ENCODE results near the gene DCST2. TPM values are rescaled to one million over a fixed set of nuclear protein-coding genes. Genes with fewer than 3 reads are reported as not detected.

DCST2 gene
- total RNA-seq, 4 donors from 2014 or later, result 3.8 to 11.5 (median 6.3) TPM

DNA sequence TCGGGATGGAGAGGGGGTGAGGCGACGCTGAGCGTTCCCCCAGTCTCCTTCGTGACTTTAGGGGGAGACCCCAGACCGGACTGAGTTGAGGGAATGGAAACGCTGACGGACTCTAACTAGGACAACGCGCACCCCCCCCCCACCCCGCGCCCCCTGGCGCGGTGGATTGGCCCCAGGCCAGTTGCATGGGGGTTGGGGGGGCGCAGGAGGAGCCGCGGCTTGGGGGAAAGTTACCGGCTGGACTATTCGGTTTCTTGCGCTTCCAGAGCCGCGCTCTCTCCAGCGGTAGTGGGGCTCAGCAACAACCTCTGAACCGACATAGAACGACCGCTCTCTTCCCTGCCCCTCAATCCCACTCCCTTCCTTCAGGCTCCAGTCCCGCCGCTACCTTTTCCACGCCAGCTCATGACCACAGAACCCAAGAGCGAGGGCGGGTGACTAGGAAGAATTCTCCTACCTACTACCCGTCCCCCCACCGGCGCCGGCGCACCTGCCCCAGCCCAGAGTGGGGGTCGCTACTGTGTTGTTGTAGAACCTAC is 30.3 kb downstream of the DCST2 start:
- peak in 1 of 2 donors; percentile 86 for DNase-seq (ENCODE audit: low spot score in 2 of 2)
- WGBS, 2 donors, result 0 to 1% methylated on average over 31 to 37 of the region's 37 CpGs
- intact Hi-C loops (cut with DNase I; ENCODE audit: low total_unique reads), result no loop called here
- peak overlapping the region; percentile 66 for H3K4me3 ChIP-seq (ENCODE audit: low read depth, poor library complexity, severe bottlenecking)
- TF ChIP-seq POLR2A (IDR thresholded peaks at IDR 0.05), result no peak
- TF ChIP-seq, protein P1, sequence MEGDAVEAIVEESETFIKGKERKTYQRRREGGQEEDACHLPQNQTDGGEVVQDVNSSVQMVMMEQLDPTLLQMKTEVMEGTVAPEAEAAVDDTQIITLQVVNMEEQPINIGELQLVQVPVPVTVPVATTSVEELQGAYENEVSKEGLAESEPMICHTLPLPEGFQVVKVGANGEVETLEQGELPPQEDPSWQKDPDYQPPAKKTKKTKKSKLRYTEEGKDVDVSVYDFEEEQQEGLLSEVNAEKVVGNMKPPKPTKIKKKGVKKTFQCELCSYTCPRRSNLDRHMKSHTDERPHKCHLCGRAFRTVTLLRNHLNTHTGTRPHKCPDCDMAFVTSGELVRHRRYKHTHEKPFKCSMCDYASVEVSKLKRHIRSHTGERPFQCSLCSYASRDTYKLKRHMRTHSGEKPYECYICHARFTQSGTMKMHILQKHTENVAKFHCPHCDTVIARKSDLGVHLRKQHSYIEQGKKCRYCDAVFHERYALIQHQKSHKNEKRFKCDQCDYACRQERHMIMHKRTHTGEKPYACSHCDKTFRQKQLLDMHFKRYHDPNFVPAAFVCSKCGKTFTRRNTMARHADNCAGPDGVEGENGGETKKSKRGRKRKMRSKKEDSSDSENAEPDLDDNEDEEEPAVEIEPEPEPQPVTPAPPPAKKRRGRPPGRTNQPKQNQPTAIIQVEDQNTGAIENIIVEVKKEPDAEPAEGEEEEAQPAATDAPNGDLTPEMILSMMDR (IDR thresholded peaks at IDR 0.05), result no peak

DNA sequence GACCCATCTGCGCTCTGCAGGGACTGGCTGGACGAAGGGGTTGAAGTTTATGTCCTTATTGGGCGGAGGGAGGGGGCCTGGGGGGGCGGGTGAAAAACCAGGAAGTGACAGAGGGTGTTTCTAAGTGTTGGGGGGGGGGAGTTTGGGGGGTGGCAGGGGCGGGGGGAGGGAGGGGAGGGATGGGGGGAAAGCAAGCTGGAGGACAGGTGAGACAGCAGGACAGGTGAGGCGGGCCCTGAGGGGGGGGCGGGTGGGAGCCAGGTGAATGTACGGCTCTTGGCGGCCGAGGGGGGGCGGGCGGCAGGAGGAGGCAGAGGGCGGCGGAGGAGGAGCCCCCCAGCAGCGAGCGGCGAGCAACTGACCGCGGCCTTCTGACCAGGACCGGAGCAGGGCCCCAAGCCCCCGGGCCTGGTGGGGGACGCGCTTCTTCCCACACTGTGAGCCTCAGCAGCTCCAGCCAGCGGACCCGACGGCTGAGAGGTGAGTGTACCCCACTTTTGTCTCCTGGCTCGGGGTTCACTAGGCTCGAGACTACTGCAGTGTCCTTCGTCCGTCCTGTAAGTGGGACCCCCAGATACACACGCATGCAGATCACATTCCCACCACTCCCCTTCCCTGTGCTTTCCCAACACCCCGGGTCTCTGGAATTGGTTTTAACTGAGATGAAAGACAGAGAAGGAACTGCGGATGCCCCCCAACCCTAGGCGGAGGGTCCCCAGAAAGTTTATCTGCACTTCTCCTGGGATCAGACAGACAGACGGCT is 30.9 kb downstream of the DCST2 start, which contains the start of gene ZBTB7B:
ZBTB7B (plus strand) TSS at position 339 of the 763 bp plus-strand sequence. CDS start 11,859 bp downstream, outside the sequence.
- peak in 1 of 2 donors; percentile 92 for DNase-seq (ENCODE audit: low spot score in 2 of 2)
- WGBS, 2 donors, result 1% methylated on average over 23 to 28 of the region's 35 CpGs
- intact Hi-C loops (cut with DNase I; ENCODE audit: low total_unique reads), result no loop called here
- peak within 1 kb of the TSS; percentile 66 for H3K4me3 ChIP-seq (ENCODE audit: low read depth, poor library complexity, severe bottlenecking)
- TF ChIP-seq, protein P1 (IDR thresholded peaks at IDR 0.05), result no peak
- no peak for TF ChIP-seq POLR2A (IDR thresholded peaks at IDR 0.05)

DNA sequence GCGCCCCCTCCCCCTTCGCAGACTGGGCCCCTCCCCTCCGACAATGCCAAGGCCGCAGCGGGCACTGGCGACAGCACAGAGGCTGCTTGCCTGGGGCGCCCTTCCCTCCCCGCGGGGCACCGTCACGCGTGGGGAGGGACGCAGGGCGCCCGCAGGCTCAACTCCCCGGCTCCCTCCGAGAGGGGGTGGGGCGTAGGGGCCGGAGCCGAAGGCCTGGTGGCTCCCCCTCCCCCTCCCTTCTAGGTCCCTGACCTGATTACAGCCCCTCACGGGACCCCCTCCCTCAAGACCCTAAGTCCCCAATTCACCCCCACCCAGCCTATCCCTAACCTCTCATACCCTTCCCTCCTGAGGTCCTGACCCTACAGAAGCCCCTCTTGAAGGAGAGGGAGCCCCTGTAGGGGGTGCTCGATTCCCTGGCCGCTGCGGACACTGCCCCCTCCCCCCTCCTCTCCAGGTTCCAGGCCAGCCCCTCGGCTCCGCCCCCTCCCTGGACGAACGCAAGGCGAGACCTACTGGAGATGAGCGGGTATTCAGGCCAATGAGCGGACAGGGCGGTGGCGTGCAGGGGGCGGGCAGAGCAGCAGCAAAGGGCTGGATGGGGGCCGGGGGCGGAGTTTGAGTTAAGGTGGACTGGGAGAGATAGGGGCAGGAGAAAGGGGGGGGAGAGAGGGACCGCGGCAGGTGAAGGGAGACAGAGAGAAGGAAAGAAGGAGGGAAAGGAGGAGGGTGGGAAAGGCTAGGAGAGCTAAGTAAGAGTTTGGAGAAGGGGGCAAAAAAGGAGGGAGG is 31.7 kb downstream of the DCST2 start:
- TF ChIP-seq, protein P1 (IDR thresholded peaks at IDR 0.05), result no peak
- TF ChIP-seq POLR2A (IDR thresholded peaks at IDR 0.05), result no peak
- DNase-seq (ENCODE audit: low spot score in 2 of 2), result peak; percentile 100
- WGBS, 2 donors, result 0 to 1% methylated on average over 12 to 25 of the region's 38 CpGs
- intact Hi-C loops (cut with DNase I; ENCODE audit: low total_unique reads), result no loop called here
- peak overlapping the region; percentile 38 for H3K4me3 ChIP-seq (ENCODE audit: low read depth, poor library complexity, severe bottlenecking)

DNA sequence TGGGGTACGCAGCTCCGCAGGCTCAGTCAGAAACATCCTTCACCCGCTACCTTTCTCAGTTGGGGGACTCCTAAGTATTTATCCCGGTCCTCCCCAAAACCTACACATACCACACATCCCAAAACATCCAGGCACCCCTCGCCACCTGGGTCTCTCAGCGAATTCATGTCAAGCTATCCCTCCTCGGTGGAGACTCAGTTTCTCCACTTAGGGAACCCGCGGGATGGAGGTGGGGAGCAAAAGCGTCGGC is 32.2 kb downstream of the DCST2 start:
- DNase-seq (ENCODE audit: low spot score in 2 of 2), result no peak
- peak overlapping the region; percentile 38 for H3K4me3 ChIP-seq (ENCODE audit: low read depth, poor library complexity, severe bottlenecking)
- 0 to 1% methylated on average over 11 of the region's 11 CpGs for WGBS, 2 donors
- intact Hi-C loops (cut with DNase I; ENCODE audit: low total_unique reads), result no loop called here
- TF ChIP-seq, protein P1 (IDR thresholded peaks at IDR 0.05), result no peak
- TF ChIP-seq POLR2A (IDR thresholded peaks at IDR 0.05), result no peak

DNA sequence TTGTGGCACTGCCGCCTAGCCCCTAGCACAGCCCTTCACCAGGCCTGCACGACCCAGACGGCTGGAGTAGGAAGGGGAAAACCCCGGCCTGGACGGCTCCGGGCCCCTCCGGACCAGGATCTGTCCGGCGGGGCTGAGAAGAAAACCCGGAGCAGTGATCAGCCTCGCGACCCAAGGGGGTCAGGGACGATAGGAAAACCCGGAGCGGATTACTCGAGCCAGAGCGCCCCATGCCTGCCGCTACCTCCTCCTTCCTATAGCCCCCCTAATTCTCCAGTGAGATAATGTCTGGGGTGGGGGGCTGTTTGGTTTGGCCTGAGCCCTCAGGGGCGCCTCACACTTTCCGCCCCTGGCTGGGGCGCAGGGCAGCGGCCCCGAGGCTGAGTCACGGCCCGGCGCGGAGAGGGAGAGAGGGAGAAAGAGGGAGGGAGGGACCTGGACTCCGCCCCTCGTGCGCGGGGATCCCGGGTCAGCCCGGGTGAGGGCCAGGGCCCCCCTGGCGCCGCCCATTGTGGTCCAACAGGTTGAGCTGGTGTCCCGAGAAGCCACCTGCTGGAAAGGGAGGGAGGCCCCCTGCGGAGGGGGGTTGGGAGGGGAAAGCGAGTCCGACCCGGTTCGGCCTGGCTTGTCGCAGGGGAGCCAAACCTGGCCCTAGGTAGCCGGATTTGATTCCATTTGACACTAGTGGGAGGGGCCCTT is 32.7 kb downstream of the DCST2 start:
- TF ChIP-seq, protein P1 (IDR thresholded peaks at IDR 0.05), result peak in 1 of 3 donors; percentile 8
- no peak for TF ChIP-seq POLR2A (IDR thresholded peaks at IDR 0.05)
- intact Hi-C loops (cut with DNase I; ENCODE audit: low total_unique reads), result no loop called here
- peak overlapping the region; percentile 38 for H3K4me3 ChIP-seq (ENCODE audit: low read depth, poor library complexity, severe bottlenecking)
- DNase-seq (ENCODE audit: low spot score in 2 of 2), result peak; percentile 88 to 98
- 0% methylated on average over 32 to 43 of the region's 43 CpGs for WGBS, 2 donors

All from lower leg skin (tissue), 4 donors.